CD4-positive, alpha-beta T cell treated with Interferon alpha-2 for 1 hour (primary cell): Measurements from ENCODE around the gene EFCAB11.

Experiments used
- DNase-seq, 2 donors: peaks; one replicate each; pipeline ENCODE4 v3.0.0-alpha.2; 2020 to 2022

EFCAB11 gene

GRCh38 chr14:89811954-89812575, 142.5 kb downstream of the EFCAB11 start:
- no peak for DNase-seq

GRCh38 chr14:89810101-89810500, 144.4 kb downstream of the EFCAB11 start:
- no peak for DNase-seq

- DNase-seq = no peak
These were observed 146.6 kb downstream of the EFCAB11 start for GRCh38 chr14:89807892-89808291.

- no peak for DNase-seq
These were observed 147.4 kb downstream of the EFCAB11 start for GRCh38 chr14:89807151-89807550.

GRCh38 chr14:89806451-89806850, 148.1 kb downstream of the EFCAB11 start:
- no peak for DNase-seq

- no peak for DNase-seq
These were observed 149.0 kb downstream of the EFCAB11 start for GRCh38 chr14:89805501-89805900.

- no peak for DNase-seq
These were observed 151.0 kb downstream of the EFCAB11 start for GRCh38 chr14:89803542-89803941.

- no peak for DNase-seq
These were observed 153.4 kb downstream of the EFCAB11 start for GRCh38 chr14:89801136-89801535.

- no peak for DNase-seq
These were observed 156.2 kb downstream of the EFCAB11 start for GRCh38 chr14:89798212-89798773.

- no peak for DNase-seq
These were observed 157.4 kb downstream of the EFCAB11 start for GRCh38 chr14:89797148-89797547.

GRCh38 chr14:89794096-89794495, 160.4 kb downstream of the EFCAB11 start:
- no peak for DNase-seq

- DNase-seq = no peak
These were observed 161.2 kb downstream of the EFCAB11 start for GRCh38 chr14:89793367-89793716.

GRCh38 chr14:89792489-89793366, 161.8 kb downstream of the EFCAB11 start:
- no peak for DNase-seq

- DNase-seq = no peak
These were observed 167.0 kb downstream of the EFCAB11 start for GRCh38 chr14:89787525-89787924.

GRCh38 chr14:89781046-89781445, 173.5 kb downstream of the EFCAB11 start:
- no peak for DNase-seq

GRCh38 chr14:89779707-89780106, 174.8 kb downstream of the EFCAB11 start:
- DNase-seq = no peak

GRCh38 chr14:89775946-89776345, 178.6 kb downstream of the EFCAB11 start:
- DNase-seq = no peak

GRCh38 chr14:89775151-89775550, 179.4 kb downstream of the EFCAB11 start:
- no peak for DNase-seq

- peak; percentile 50 to 60 for DNase-seq
These were observed 180.8 kb downstream of the EFCAB11 start for GRCh38 chr14:89773644-89774316.

GRCh38 chr14:89773151-89773550, 181.4 kb downstream of the EFCAB11 start:
- DNase-seq = no peak

GRCh38 chr14:89771251-89771650, 183.3 kb downstream of the EFCAB11 start:
- no peak for DNase-seq

- DNase-seq = peak; percentile 68 to 82
These were observed 186.7 kb downstream of the EFCAB11 start for GRCh38 chr14:89767861-89768268.

GRCh38 chr14:89767131-89767530, 187.4 kb downstream of the EFCAB11 start:
- DNase-seq = no peak

- DNase-seq = no peak
These were observed 189.2 kb downstream of the EFCAB11 start for GRCh38 chr14:89765346-89765745.
